Psoas muscle (tissue), 8 donors: Measurements from ENCODE around the gene MMD. TPM values are rescaled to one million over a fixed set of nuclear protein-coding genes. Genes with fewer than 3 reads are reported as not detected.

Source experiments
- ATAC-seq, 4 donors: fragments of 200-7000 bp; cut with Tn5 transposase; one replicate each; pipeline ENCODE4 v1.9.1; 2020; ENCODE audit warnings: moderate library complexity in 3 of 4, mild to moderate bottlenecking in 2 of 4
- DNase-seq, 2 donors: peaks; one replicate each; pipeline ENCODE4 v3.0.0-alpha.2; 2020
- H3K27ac ChIP-seq: fragments of 200-600 bp; one replicate; pipeline ENCODE4 v1.8.0; 2022
- H3K27me3 ChIP-seq, 3 donors: fragments of 200-600 bp in 1 of 3; one replicate each; pipeline versions ENCODE4 v1.6.1 to v1.8.0; 2013 to 2022; ENCODE audit warnings: low read length in 2 of 3, mild to moderate bottlenecking in 2 of 3, moderate library complexity in 1 of 3; ENCODE audit not compliant: insufficient read depth in 3 of 3
- H3K36me3 ChIP-seq, 2 donors: fragments of 200-600 bp in 1 of 2; one replicate each; pipeline versions ENCODE4 v1.6.1 to v1.8.0; 2013 to 2022; ENCODE audit warnings: low read depth in 1 of 2, mild to moderate bottlenecking in 1 of 2, moderate library complexity in 1 of 2; ENCODE audit not compliant: insufficient read depth in 1 of 2
- H3K4me1 ChIP-seq: fragments of 200-600 bp; one replicate; pipeline ENCODE4 v1.8.0; 2022
- H3K4me3 ChIP-seq: fragments of 200-600 bp; one replicate; pipeline ENCODE4 v1.8.0; 2022; ENCODE audit warnings: mild to moderate bottlenecking
- H3K9me3 ChIP-seq: fragments of 200-600 bp; one replicate; pipeline ENCODE4 v1.8.0; 2022
- WGBS, 3 donors: extraction: QIAGEN DNeasy Blood & Tissue Kit; methylation state at CpG; one replicate each; pipeline versions ENCODE4 v1.1.6 to v1.1.7; 2013; 5-methylcytosine and 5-hydroxymethylcytosine counted together
- intact Hi-C, 2 donors: fragments of 100-400 bp; cut with DNase I; formaldehyde crosslinking; loops; one replicate each; pipeline versions ENCODE4 v1.11.0 to v1.14.2; 2022
- polyA plus RNA-seq, 3 donors: library from polyadenylated mRNA; stranded (reverse); fragments of 200-250 nt; gene quantifications; one replicate each; pipeline ENCODE4 v1.2.3, GENCODE V29; 2013
- total RNA-seq, 4 donors: library from RNA; stranded (reverse); fragmentation: NEBNext Ultra II Directional in 2 of 4; extraction: Animal tissue kit (Norgen Biotek cat#: 25700) in 2 of 4; gene quantifications; one replicate each; pipeline versions ENCODE4 v1.2.1 to v1.2.4, GENCODE V29; 2021 to 2023
- TF ChIP-seq, protein P1 (sequence below): fragments of 200-600 bp; IDR thresholded peaks from one replicate; pipeline ENCODE4 v1.8.0; 2022; ENCODE audit warnings: antibody characterized with exemption
- donor health status: healthy with polysubstance abuse.
- donor health status: DM: no; HTN: no; CAD: no; lungs with moderate emphysema.
- donor health status: Bipolar disorder and iron deficiency.
- donor health status: healthy.
- donor health status: DM: yes; HTN: yes; CAD: no.
- donor health status: DM: no; HTN: no; CAD: no.
- donor health status: DM: no; HTN: no; CAD: no.
- donor health status: DM: yes; HTN: yes; CAD: no.

The MMD gene
- total and polyA plus RNA-seq, 7 donors, result 3.0 to 11.0 (median 6.2) TPM

DNA sequence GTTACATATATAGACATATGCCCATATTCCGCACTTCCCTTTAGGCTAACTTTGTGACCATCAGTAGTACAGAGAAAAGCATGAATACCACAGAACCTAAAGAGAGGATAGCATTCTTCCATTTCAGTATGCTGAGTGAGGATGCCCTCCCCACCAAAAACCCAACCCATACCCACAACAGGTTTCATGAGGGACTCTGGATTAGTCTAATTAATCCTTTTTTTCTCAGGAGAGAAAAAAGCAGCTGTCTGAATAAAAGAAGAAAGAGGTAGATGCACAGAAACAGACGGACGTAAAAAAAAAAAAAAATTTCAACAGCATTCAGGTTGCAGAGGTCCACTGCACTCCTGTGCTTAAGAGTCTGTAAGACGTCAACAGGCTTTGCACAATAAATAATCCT, 6.7 kb downstream of the MMD start:
- intact Hi-C loops, result loop anchor here in 1 of 2 donors (10.0 kb wide), 1 partner anchor 910 kb away; no protein-coding TSS in a partner anchor
- Histone ChIP-seq H3K4me3 (no peak overlapping the region), H3K36me3 (peaks cover 2 to 36% of the 10 kb centered on the region in 2 donors), H3K9me3 (no peaks in the 10 kb centered on the region), H3K4me1 (peaks cover 23% of the 10 kb centered on the region), H3K27me3 (no peaks in the 10 kb centered on the region), H3K27ac (no peak overlapping the region)
- DNase-seq (no peak), ATAC-seq (no peak)
- TF ChIP-seq, protein P1, sequence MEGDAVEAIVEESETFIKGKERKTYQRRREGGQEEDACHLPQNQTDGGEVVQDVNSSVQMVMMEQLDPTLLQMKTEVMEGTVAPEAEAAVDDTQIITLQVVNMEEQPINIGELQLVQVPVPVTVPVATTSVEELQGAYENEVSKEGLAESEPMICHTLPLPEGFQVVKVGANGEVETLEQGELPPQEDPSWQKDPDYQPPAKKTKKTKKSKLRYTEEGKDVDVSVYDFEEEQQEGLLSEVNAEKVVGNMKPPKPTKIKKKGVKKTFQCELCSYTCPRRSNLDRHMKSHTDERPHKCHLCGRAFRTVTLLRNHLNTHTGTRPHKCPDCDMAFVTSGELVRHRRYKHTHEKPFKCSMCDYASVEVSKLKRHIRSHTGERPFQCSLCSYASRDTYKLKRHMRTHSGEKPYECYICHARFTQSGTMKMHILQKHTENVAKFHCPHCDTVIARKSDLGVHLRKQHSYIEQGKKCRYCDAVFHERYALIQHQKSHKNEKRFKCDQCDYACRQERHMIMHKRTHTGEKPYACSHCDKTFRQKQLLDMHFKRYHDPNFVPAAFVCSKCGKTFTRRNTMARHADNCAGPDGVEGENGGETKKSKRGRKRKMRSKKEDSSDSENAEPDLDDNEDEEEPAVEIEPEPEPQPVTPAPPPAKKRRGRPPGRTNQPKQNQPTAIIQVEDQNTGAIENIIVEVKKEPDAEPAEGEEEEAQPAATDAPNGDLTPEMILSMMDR, result no peak
- 85 to 94% (median 89%) methylated on average over 4 of the region's 4 CpGs for whole genome bisulfite sequencing, 3 donors

DNA sequence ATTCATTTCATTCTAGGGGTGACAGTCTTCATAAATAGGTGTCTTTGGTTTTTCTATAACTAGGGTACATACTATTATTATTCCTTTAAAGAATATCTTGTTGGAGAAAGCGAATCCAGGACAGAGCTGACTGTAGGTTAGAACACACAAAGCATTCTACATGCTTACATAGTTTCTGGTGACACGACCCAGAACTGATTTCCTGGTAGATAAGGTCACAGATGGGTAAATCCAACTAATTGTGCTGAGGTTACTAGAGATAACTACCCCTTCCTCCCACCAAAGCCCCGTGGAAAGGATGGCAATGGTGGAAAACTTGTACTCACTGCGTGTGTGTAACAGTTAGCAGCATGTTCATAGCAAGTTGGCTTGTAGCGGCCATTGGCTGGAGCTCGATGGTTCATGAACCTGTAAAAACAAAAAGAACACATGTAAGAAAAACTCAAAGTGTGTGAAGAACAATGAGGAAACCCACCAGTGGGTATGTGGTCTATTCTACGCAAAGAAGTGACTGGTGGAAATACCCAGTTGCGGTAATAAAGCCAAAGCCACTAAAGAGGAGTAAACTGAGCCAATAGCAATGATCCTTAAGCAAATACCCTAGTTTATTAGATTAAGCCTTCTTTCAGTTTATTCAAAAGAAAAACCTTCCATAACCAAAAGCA, 7.7 kb downstream of the MMD start:
- WGBS, 3 donors, result 95 to 97% (median 96%) methylated on average over 8 of the region's 8 CpGs
- TF ChIP-seq, protein P1, result no peak
- DNase-seq, result no peak
- ATAC-seq, result no peak
- no peak overlapping the region for H3K4me3 ChIP-seq
- peaks cover 20% of the 10 kb centered on the region for H3K4me1 ChIP-seq
- no peaks in the 10 kb centered on the region for H3K9me3 ChIP-seq
- intact Hi-C loops, result loop anchor here in 1 of 2 donors (2.0 to 10.0 kb wide), 2 partner anchors 61 to 911 kb away; no protein-coding TSS in a partner anchor
- no peak overlapping the region for H3K27ac ChIP-seq
- peaks cover 6 to 46% of the 10 kb centered on the region in 2 donors for H3K36me3 ChIP-seq
- H3K27me3 ChIP-seq, result no peaks in the 10 kb centered on the region

DNA sequence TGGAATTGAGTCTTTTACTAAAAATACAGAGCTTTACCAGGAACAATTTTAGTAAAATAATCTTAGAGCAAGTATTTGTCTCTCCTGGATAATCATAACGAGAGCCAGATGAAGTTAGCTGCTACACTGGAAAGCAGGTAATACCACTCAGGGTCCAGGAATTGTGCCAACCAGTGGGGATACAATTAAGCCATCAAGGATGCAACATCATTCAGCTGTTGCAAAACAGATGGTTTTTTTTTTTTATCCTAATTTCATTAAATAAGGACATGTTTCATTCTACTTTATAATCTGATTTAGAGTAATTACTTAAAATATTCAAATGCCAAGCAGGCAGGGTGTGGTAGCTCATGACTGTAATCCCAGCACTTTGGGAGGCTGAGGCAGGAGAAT, 10.2 kb downstream of the MMD start:
- intact Hi-C loops, result loop anchor here in 1 of 2 donors (10.0 kb wide), 1 partner anchor 913 kb away; no protein-coding TSS in a partner anchor
- H3K36me3 ChIP-seq, result peaks cover 6 to 70% of the 10 kb centered on the region in 2 donors
- no peak for ATAC-seq

DNA sequence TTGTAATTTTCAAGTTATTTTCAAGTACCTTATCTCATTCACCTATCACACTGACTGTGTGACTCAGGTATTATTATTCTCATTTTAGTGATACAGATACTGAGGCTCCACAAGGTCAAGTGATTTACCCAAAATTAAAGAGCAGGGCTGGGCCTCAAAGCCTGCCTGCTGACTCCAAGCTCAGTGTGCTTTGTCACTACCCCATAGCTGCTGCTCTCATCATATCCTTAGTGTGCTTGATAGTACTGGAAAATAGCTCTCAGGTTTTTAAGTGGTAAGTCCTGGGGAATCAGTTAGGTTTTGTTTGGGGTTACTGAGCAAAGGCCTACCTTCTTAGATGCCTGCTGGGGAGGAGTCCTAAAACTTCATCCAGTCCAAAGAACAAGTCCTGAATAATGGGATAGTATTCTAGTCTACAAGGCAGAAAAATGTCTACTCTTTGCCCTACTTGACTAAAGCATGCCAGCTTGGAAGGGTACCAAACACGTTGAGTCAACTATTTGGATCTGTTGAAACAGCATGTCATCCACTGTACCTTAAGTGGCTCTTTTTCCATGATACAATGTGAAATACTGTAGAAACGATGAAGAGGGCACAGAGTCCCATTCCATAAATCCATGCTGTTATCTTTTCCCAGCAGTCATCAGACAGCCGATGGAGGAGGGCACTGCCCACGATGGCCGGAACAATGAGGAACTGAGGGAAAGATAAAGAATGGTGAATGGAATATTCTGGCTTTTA, 10.7 kb downstream of the MMD start:
- intact Hi-C loops, result loop anchor here in 1 of 2 donors (10.0 kb wide), 1 partner anchor 914 kb away; no protein-coding TSS in a partner anchor
- TF ChIP-seq, protein P1, result no peak
- Histone ChIP-seq H3K36me3 (peaks cover 6 to 76% of the 10 kb centered on the region in 2 donors), H3K4me3 (no peak overlapping the region), H3K4me1 (peaks cover 7% of the 10 kb centered on the region), H3K27ac (no peak overlapping the region), H3K9me3 (no peaks in the 10 kb centered on the region), H3K27me3 (no peaks in the 10 kb centered on the region)
- 73 to 87% (median 80%) methylated on average over 5 of the region's 5 CpGs for WGBS, 3 donors
- ATAC-seq (no peak), DNase-seq (no peak)

More for the DNA sequence above, 10.2 kb downstream of the MMD start:
- Histone ChIP-seq H3K4me3 (no peak overlapping the region), H3K27ac (no peak overlapping the region), H3K9me3 (no peaks in the 10 kb centered on the region), H3K4me1 (peaks cover 13% of the 10 kb centered on the region), H3K27me3 (no peaks in the 10 kb centered on the region)
- TF ChIP-seq, protein P1, result no peak
- 90 to 95% (median 94%) methylated on average over 1 of the region's 1 CpG for WGBS, 3 donors
- no peak for DNase-seq
